Naive B cell (primary cell): Measurements from ENCODE around the gene PTGR3. TPM values are rescaled to one million over a fixed set of nuclear protein-coding genes. Genes with fewer than 3 reads are reported as not detected.

Experiments
- ATAC-seq, 2 donors: fragments of 150-1000 bp; cut with Tn5 transposase; 2 replicates each; pipeline ENCODE4 v1.10.0; 2021; ENCODE audit warnings: low read depth in 2 of 2, mild to moderate bottlenecking in 2 of 2, moderate library complexity in 2 of 2
- DNase-seq: peaks from one replicate; pipeline ENCODE4 v3.0.0; 2022
- H3K27ac Mint-ChIP-seq, 6 donors: one replicate each; pipeline ENCODE4 v1.8.0; 2020 to 2022; ENCODE audit warnings: mild to moderate bottlenecking in 6 of 6, mixed read lengths in 6 of 6, moderate library complexity in 5 of 6, inconsistent platforms in 2 of 6
- H3K27me3 Mint-ChIP-seq, 3 donors: one replicate each; pipeline ENCODE4 v1.8.0; 2021 to 2022; ENCODE audit warnings: mixed read lengths in 3 of 3, mild to moderate bottlenecking in 1 of 3
- H3K36me3 Mint-ChIP-seq, 2 donors: one replicate each; pipeline ENCODE4 v1.8.0; 2020 to 2022; ENCODE audit warnings: mixed read lengths in 2 of 2, inconsistent platforms in 1 of 2, mild to moderate bottlenecking in 1 of 2
- H3K4me1 Mint-ChIP-seq, 3 donors: one replicate each; pipeline ENCODE4 v1.8.0; 2020 to 2022; ENCODE audit warnings: mixed read lengths in 3 of 3, inconsistent platforms in 1 of 3, mild to moderate bottlenecking in 1 of 3, moderate library complexity in 1 of 3
- H3K4me3 Mint-ChIP-seq, 8 donors: one replicate each; pipeline ENCODE4 v1.8.0; 2020 to 2022; ENCODE audit warnings: mild to moderate bottlenecking in 8 of 8, mixed read lengths in 8 of 8, moderate library complexity in 8 of 8, inconsistent platforms in 2 of 8
- H3K9me3 Mint-ChIP-seq, 7 donors: one replicate each; pipeline ENCODE4 v1.8.0; 2020 to 2022; ENCODE audit warnings: mixed read lengths in 7 of 7, mild to moderate bottlenecking in 5 of 7, inconsistent platforms in 2 of 7, moderate library complexity in 1 of 7
- polyA plus RNA-seq, 6 donors: library from polyadenylated mRNA; unstranded; fragments of 300-500 nt; fragmentation: Illumina TruSeq; gene quantifications; one replicate each; pipeline ENCODE4 v1.2.3, GENCODE V29; 2021; ENCODE audit warnings: low read depth in 6 of 6

PTGR3 gene
- polyA plus RNA-seq, 6 donors from 2014 or later: 14.7 to 36.8 (median 22.5) TPM

GRCh38 chr18:75209951-75210258, 966 bp upstream of the PTGR3 start:
- Mint-ChIP-seq H3K27ac (peak overlapping the region; percentile 63 to 94 (median 90)), H3K27me3 (peaks cover 0 to 28% (median 10%) of the 10 kb centered on the region in 3 donors), H3K36me3 (no peaks in the 10 kb centered on the region), H3K9me3 (no peaks in the 10 kb centered on the region), H3K4me1 (peaks cover 55 to 56% (median 56%) of the 10 kb centered on the region in 3 donors), H3K4me3 (peak overlapping the region; percentile 96 to 100 (median 98))
- ATAC-seq: no peak
- no peak for DNase-seq

- H3K27me3 Mint-ChIP-seq: peaks cover 0 to 29% (median 10%) of the 10 kb centered on the region in 3 donors
- DNase-seq (no peak), ATAC-seq (peak in 1 of 2 donors; percentile 5)
- no peaks in the 10 kb centered on the region for H3K9me3 Mint-ChIP-seq
- peak overlapping the region; percentile 29 to 100 (median 96) for H3K4me3 Mint-ChIP-seq
- peak overlapping the region in 1 of 6 donors; percentile 91 for H3K27ac Mint-ChIP-seq
- peaks cover 51 to 59% (median 57%) of the 10 kb centered on the region in 3 donors for H3K4me1 Mint-ChIP-seq
- H3K36me3 Mint-ChIP-seq: no peaks in the 10 kb centered on the region
Measured at GRCh38 chr18:75208836-75209128, 157 bp downstream of the PTGR3 start.

GRCh38 chr18:75208155-75208835, 644 bp downstream of the PTGR3 start:
- Mint-ChIP-seq H3K9me3 (no peaks in the 10 kb centered on the region), H3K4me1 (peaks cover 50 to 59% (median 57%) of the 10 kb centered on the region in 3 donors), H3K27ac (peak overlapping the region; percentile 52 to 93 (median 84)), H3K36me3 (no peaks in the 10 kb centered on the region), H3K27me3 (peaks cover 0 to 29% (median 10%) of the 10 kb centered on the region in 3 donors), H3K4me3 (peak overlapping the region; percentile 89 to 100 (median 96))
- peak; percentile 3 to 4 for ATAC-seq
- DNase-seq: peak; percentile 25

- Mint-ChIP-seq H3K4me1 (peaks cover 44 to 53% (median 51%) of the 10 kb centered on the region in 3 donors), H3K9me3 (no peaks in the 10 kb centered on the region), H3K27me3 (peaks cover 0 to 29% (median 10%) of the 10 kb centered on the region in 3 donors), H3K4me3 (peak overlapping the region; percentile 89 to 100 (median 96)), H3K36me3 (no peaks in the 10 kb centered on the region), H3K27ac (peak overlapping the region; percentile 21 to 93 (median 84))
- no peak for DNase-seq
- ATAC-seq: no peak
Measured at GRCh38 chr18:75207310-75208154, 1.4 kb downstream of the PTGR3 start.

GRCh38 chr18:75206452-75207309, 2.3 kb downstream of the PTGR3 start:
- Mint-ChIP-seq H3K9me3 (no peaks in the 10 kb centered on the region), H3K4me1 (peaks cover 42 to 51% (median 46%) of the 10 kb centered on the region in 3 donors), H3K27me3 (peaks cover 0 to 29% (median 10%) of the 10 kb centered on the region in 3 donors), H3K36me3 (no peaks in the 10 kb centered on the region), H3K27ac (peak overlapping the region in 1 of 6 donors; percentile 79), H3K4me3 (peak overlapping the region in 6 of 8 donors; percentile 65 to 100 (median 96))
- DNase-seq (no peak), ATAC-seq (no peak)

- no peak for ATAC-seq
- Mint-ChIP-seq H3K27me3 (peaks cover 0 to 29% (median 10%) of the 10 kb centered on the region in 3 donors), H3K9me3 (no peaks in the 10 kb centered on the region), H3K4me3 (peak overlapping the region in 6 of 8 donors; percentile 33 to 100 (median 70)), H3K4me1 (peaks cover 36 to 46% (median 41%) of the 10 kb centered on the region in 3 donors), H3K36me3 (no peaks in the 10 kb centered on the region), H3K27ac (no peak overlapping the region)
- no peak for DNase-seq
Measured at GRCh38 chr18:75205514-75206132, 3.3 kb downstream of the PTGR3 start.

GRCh38 chr18:75204732-75205513, 4.0 kb downstream of the PTGR3 start:
- DNase-seq: no peak
- no peak for ATAC-seq
- H3K27ac Mint-ChIP-seq: no peak overlapping the region
- peaks cover 0 to 29% (median 10%) of the 10 kb centered on the region in 3 donors for H3K27me3 Mint-ChIP-seq
- peaks cover 30 to 39% (median 35%) of the 10 kb centered on the region in 3 donors for H3K4me1 Mint-ChIP-seq
- H3K4me3 Mint-ChIP-seq: peak overlapping the region in 7 of 8 donors; percentile 33 to 100 (median 71)
- H3K36me3 Mint-ChIP-seq: no peaks in the 10 kb centered on the region
- no peaks in the 10 kb centered on the region for H3K9me3 Mint-ChIP-seq

GRCh38 chr18:75204269-75204731, 4.6 kb downstream of the PTGR3 start:
- Mint-ChIP-seq H3K9me3 (no peaks in the 10 kb centered on the region), H3K27ac (no peak overlapping the region), H3K4me3 (no peak overlapping the region), H3K27me3 (peaks cover 0 to 29% (median 10%) of the 10 kb centered on the region in 3 donors), H3K4me1 (peaks cover 30 to 40% (median 32%) of the 10 kb centered on the region in 3 donors), H3K36me3 (no peaks in the 10 kb centered on the region)
- ATAC-seq: no peak
- DNase-seq: no peak

- H3K36me3 Mint-ChIP-seq: no peaks in the 10 kb centered on the region
- peak overlapping the region in 3 of 8 donors; percentile 9 to 36 (median 13) for H3K4me3 Mint-ChIP-seq
- no peaks in the 10 kb centered on the region for H3K9me3 Mint-ChIP-seq
- no peak for ATAC-seq
- no peak overlapping the region for H3K27ac Mint-ChIP-seq
- H3K27me3 Mint-ChIP-seq: peaks cover 0 to 29% (median 10%) of the 10 kb centered on the region in 3 donors
- no peak for DNase-seq
- H3K4me1 Mint-ChIP-seq: peaks cover 30 to 40% (median 32%) of the 10 kb centered on the region in 3 donors
Measured at GRCh38 chr18:75203416-75204268, 5.3 kb downstream of the PTGR3 start.

GRCh38 chr18:75202696-75203365, 6.1 kb downstream of the PTGR3 start:
- Mint-ChIP-seq H3K36me3 (no peaks in the 10 kb centered on the region), H3K27ac (peak overlapping the region in 1 of 6 donors; percentile 50), H3K27me3 (peaks cover 0 to 28% (median 10%) of the 10 kb centered on the region in 3 donors), H3K4me1 (peaks cover 26 to 35% (median 28%) of the 10 kb centered on the region in 3 donors), H3K4me3 (peak overlapping the region in 1 of 8 donors; percentile 10), H3K9me3 (no peaks in the 10 kb centered on the region)
- ATAC-seq (no peak), DNase-seq (no peak)
